Measurements from ENCODE around the gene NOD2.

DNA sequence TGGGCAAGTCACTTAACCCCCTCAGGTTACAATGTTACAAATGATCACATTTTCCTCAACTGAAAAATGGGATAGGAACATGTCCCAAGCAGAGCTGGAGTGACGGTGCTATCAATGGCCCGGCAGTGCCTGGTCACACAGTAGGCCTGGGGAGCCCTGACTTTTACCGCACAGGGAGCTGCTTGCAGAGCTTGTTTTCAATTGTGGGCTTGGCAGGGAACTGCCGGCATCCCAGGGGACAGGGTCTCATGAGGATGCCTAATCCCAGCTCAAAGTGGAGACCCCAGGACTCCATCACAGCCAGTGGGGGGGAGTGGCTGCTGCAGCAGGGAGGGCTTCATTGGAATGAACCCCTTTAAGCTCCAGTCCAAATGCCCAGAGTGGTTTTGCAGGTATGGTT lies 23.7 kb upstream of the NOD2 start:
- TF ChIP-seq EZH2 (IDR thresholded peaks at IDR 0.05) = no peak
- TF ChIP-seq CTCF (IDR thresholded peaks at IDR 0.05 in 2 of 3, conservative IDR thresholded peaks at IDR 0.05 in 1 of 3; ENCODE audit: borderline replicate concordance in 1 of 3, insufficient read depth in 1 of 3, low read depth in 2 of 3, low read length in 2 of 3) = no peak
- TF ChIP-seq, protein P1, sequence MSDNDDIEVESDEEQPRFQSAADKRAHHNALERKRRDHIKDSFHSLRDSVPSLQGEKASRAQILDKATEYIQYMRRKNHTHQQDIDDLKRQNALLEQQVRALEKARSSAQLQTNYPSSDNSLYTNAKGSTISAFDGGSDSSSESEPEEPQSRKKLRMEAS (IDR thresholded peaks at IDR 0.05) = no peak
